Measurements from ENCODE around the gene PPP4R3C. TPM values are rescaled to one million over a fixed set of nuclear protein-coding genes. Genes with fewer than 3 reads are reported as not detected.
"Not testable (repeated sequence)": the region's sequence is repeated elsewhere in the genome, so short reads cannot be mapped to it uniquely, and the experiment has no call there.

The PPP4R3C gene
- total and polyA plus RNA-seq, 2 donors (not counting 3 experiments of a cell fraction or from before 2014, with no cell fraction given) = not detected

- DNase-seq (ENCODE audit: low read depth, low spot score) (no peak), FAIRE-seq (no peak)
- Histone ChIP-seq H3K36me3 (ENCODE audit: control insufficient read depth in 2 of 2, extremely low read depth in 1 of 2, insufficient read depth in 2 of 2, low read length in 2 of 2) (no peaks in the 10 kb centered on the region), H3K4me2 (ENCODE audit: insufficient read depth, low read length) (no peak overlapping the region), H3K79me2 (ENCODE audit: control insufficient read depth, insufficient read depth, low read length) (no peaks in the 10 kb centered on the region), H3K27me3 (ENCODE audit: control insufficient read depth in 2 of 2, insufficient read depth in 2 of 2, low read length in 2 of 2) (no peaks in the 10 kb centered on the region), H3K9me3 (replicated peaks; ENCODE audit: control insufficient read depth, insufficient read depth, low read length) (no peaks in the 10 kb centered on the region), H3K4me3 (replicated peaks in 1 of 3; ENCODE audit: insufficient read depth in 1 of 3, low read depth in 1 of 3, low read length in 3 of 3) (no peak overlapping the region), H3K9me1 (replicated peaks; ENCODE audit: control insufficient read depth, extremely low read depth, insufficient read depth, low read length) (no peaks in the 10 kb centered on the region), H2AFZ (ENCODE audit: low read depth, low read length) (no peak overlapping the region), H3K27ac (ENCODE audit: insufficient read depth, low read depth, low read length) (no peak overlapping the region), H4K20me1 (replicated peaks; ENCODE audit: control insufficient read depth, extremely low read depth, insufficient read depth, low read length) (no peaks in the 10 kb centered on the region), H3K9ac (replicated peaks; ENCODE audit: extremely low read depth, insufficient read depth, low read length) (no peak overlapping the region), H3K4me1 (ENCODE audit: control insufficient read depth, extremely low read depth, insufficient read depth, low read length) (no peaks in the 10 kb centered on the region)
- no peak for TF ChIP-seq EZH2 (IDR thresholded peaks at IDR 0.05; ENCODE audit: borderline replicate concordance, low read depth, low read length, severe bottlenecking)
- no peak for TF ChIP-seq GATA2 (IDR thresholded peaks at IDR 0.05; ENCODE audit: insufficient read depth, insufficient read length, low read depth, low read length)
- TF ChIP-seq MAX (IDR thresholded peaks at IDR 0.05; ENCODE audit: insufficient read depth, insufficient read length) = no peak
- TF ChIP-seq MYC (IDR thresholded peaks at IDR 0.05; ENCODE audit: low read depth, low read length) = no peak
- no peak for TF ChIP-seq JUN (IDR thresholded peaks at IDR 0.05; ENCODE audit: borderline replicate concordance, insufficient read depth, insufficient read length, low read depth)
- dilution Hi-C loops (cut with MboI; ENCODE audit: extremely low pct_ligation_motif_present, low sequenced_read_pairs) = no loop called here
- no TSS peak for BruUV-seq (replicated peaks)
- ChIA-PET POLR2A (no interaction called here), CTCF (no interaction called here)
- intact Hi-C loops (cut with micrococcal nuclease) = no loop called here
Observed at GRCh38 chrX:27444093-27444908, 18.8 kb downstream of the PPP4R3C start.

- intact Hi-C loops (cut with micrococcal nuclease) = not testable (repeated sequence)
Observed at GRCh38 chrX:27442392-27442791, 20.7 kb downstream of the PPP4R3C start.

More at GRCh38 chrX:27442392-27442791, 20.7 kb downstream of the PPP4R3C start:
- H3K36me3 ChIP-seq (ENCODE audit: control insufficient read depth in 2 of 2, extremely low read depth in 1 of 2, insufficient read depth in 2 of 2, low read length in 2 of 2); BruUV-seq (replicated peaks); H3K9me1 ChIP-seq (replicated peaks; ENCODE audit: control insufficient read depth, extremely low read depth, insufficient read depth, low read length); CTCF ChIA-PET; POLR2A ChIA-PET; dilution Hi-C loops (cut with MboI; ENCODE audit: extremely low pct_ligation_motif_present, low sequenced_read_pairs); H3K79me2 ChIP-seq (ENCODE audit: control insufficient read depth, insufficient read depth, low read length); H3K4me3 ChIP-seq (replicated peaks in 1 of 3; ENCODE audit: insufficient read depth in 1 of 3, low read depth in 1 of 3, low read length in 3 of 3); H3K9ac ChIP-seq (replicated peaks; ENCODE audit: extremely low read depth, insufficient read depth, low read length); H3K27me3 ChIP-seq (ENCODE audit: control insufficient read depth in 2 of 2, insufficient read depth in 2 of 2, low read length in 2 of 2); H3K9me3 ChIP-seq (replicated peaks; ENCODE audit: control insufficient read depth, insufficient read depth, low read length); H2AFZ ChIP-seq (ENCODE audit: low read depth, low read length); H3K4me2 ChIP-seq (ENCODE audit: insufficient read depth, low read length); H3K27ac ChIP-seq (ENCODE audit: insufficient read depth, low read depth, low read length); H3K4me1 ChIP-seq (ENCODE audit: control insufficient read depth, extremely low read depth, insufficient read depth, low read length); DNase-seq (ENCODE audit: low read depth, low spot score); H4K20me1 ChIP-seq (replicated peaks; ENCODE audit: control insufficient read depth, extremely low read depth, insufficient read depth, low read length); FAIRE-seq: not testable (repeated sequence)
